ENCODE measurements around the gene RNU5B-1.

The RNU5B-1 gene

DNA sequence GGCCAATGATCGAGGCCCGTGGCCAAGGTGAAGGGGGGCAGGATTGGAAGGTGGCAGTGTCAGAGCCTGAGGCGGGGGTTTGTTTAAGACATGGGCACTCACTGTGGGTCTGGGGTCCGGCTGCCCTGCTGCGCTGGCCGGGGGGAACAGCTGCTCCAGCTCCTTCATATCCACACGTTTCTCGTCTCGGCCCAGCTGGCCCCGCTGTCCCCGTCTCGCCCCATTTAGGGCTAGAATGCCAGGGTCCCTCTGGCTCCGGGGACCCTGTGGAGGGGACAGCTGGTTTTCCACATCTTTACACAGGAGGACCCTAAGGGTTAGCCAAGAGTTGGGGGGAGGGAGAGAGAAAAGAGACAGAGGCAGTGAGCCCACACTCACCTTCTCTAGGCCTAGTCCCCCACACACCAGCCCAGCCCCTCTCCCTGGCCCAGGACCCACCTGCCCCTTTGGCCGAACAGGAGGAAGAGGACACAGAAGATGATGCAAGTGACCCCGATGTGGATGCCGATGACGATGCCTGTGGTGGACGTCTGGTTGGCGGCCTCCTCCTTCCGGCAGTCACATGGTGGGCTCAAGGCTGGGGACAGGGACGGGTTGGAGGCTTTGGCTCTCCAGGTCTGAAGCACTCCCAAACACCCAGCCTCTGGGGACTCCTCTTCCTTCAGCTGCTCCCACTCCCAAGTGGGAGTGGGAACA, 25.0 kb downstream of the RNU5B-1 start:
- DNase-seq, result no peak

DNA sequence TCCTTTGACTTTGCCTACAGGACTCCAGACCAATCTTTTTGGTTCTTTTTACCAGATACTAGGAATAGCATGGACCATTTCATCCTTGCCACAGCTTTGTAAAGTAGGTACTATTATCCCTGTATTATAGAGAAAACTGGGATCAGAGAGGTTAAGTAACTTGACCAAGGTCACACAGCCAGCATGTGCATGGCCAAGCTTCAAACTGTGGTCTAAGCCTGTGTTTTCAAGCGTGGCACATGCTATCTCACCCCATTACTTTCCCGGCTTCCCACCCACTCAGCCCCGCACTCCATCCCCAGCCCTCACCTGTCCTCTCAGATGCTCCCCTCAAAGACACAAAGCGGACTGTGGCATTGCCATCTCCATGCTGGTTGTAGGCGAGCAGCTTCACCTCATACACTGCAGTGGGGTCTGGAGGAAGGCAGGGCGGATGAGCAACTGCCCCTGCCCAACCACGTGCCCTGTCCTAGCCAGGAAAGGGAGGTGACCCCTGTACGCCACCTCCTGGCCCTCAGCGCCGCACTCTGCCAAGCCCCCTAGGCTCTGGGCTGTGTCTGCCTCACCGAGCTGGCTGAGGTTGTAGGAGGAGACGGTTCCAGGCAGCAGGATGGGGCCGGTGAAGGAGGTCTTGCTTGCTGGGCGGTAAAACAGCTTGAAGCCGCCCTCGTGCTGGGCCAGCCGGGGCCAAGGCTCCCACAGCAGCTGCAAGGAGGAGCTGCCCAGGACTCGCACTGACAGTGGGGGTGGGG, 25.7 kb downstream of the RNU5B-1 start:
- DNase-seq, result no peak

DNA sequence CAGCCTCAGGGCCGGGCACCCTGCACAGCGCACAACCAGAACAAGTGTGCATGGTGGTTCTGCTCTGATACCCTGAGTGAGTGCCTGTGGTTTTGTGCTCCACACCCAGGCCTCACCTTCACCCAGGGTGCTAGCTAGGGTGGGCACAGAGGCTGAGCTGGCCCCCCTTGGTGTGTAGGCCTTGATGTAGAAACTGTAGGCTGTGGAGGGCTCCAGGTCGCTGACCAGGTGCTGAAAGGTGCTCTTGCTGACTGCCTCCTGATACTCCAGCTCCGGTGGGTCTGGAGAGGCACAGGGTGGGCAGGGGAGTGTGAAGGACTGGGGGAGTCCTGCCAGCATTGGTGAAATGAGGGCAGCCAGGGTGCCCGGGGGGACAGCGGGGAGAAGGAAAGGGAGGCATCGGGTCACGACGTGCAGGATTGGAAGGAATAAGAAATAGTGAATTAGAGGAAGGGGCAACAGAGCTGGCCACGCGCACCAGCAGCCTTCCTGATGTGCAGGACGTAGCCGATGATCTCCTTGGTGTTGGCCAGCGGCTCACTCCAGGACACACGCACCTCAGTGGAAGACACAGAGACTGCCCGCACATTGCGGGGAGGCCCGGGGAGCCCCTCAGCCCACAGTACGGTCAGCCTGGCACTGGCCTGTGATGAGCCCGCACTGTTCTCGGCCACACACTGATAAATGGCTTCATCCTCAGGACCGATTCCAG, 26.6 kb downstream of the RNU5B-1 start:
- DNase-seq, result no peak

DNA sequence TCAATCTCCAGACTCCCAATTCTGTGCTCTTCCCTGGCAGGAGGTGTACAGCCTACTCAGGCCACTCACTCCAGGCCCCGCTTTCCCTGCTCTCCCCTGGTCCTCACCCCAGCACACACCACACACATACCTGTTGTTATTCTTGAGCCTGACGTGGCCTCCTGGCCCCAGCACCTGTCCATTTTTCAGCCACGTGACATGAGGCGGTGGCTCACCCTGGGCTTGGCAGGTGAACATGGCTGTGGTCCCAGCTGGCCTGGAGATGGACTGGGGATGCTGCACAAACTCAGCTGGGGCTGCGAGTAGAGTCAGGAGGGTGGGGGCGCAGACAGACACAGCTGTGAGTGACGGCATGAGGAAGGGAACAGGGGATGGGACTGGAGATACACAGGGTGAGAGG, 27.3 kb downstream of the RNU5B-1 start:
- no peak for DNase-seq

DNA sequence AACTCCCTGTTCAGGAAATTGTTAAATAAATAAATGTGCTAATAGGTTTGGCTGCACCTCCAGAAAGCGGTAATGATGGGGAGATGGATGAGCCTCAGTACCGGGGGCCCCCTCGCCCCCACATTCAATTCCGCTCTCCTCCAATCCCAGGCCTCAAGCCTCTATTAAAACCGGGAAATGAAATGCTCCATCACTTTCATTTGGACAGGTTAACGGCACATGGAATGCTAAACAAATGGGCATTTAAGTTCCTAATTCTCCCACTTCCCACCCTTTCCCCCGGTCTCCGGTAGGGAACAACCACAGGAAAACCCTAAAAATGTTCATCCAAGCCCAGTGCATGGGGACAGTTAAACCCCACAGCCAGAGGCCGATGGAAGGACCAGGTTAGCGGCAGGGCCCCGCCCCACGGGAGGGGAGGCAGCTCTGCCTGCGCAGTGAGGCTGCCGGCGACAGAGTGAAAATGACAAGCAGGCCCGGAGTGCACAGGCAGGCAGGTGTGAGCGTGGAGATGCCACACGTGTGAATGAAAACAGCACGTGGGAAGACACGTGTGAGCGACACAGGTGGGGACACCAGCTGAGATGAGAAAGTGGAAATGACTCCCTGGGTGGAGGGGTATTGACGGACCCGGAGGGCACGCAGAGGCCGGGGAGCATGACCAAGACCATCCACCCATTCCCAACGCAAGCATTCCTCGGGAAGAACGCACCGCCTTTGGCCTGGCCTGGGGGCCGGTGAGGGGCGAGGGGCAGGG, 28.1 kb downstream of the RNU5B-1 start:
- no peak for DNase-seq

DNA sequence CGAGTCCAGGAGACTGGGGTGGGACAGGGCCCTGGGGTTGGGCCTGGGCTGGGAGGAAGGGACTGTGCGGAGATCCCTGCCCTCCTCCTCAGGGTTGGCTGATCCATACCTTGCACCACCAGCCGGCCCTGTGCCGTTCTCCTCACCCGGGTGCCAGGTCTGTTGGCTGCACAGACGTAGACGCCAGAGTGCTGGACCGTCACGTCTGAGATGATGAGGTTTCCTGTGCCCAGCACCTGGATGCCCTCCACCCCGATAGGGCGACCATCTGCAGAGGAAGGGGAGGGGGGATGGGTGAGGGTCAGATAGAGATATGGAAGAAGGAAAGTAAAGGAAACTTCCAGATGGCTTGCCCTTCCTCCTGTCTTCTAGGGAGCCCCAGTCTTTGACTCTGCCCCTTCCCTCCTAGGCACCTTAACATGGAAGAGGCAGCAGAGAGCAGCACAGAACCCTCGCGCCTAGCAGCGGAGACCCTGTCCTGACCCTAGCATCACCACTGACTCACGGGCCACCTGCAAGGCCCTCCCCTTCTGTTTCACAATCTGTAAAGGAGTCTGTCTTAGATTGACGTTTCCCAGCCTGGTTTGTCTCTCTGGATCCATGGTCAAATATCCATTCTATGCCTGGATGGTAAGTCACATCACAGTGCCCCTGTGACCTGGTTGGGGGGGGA, 28.8 kb downstream of the RNU5B-1 start:
- no peak for DNase-seq

DNA sequence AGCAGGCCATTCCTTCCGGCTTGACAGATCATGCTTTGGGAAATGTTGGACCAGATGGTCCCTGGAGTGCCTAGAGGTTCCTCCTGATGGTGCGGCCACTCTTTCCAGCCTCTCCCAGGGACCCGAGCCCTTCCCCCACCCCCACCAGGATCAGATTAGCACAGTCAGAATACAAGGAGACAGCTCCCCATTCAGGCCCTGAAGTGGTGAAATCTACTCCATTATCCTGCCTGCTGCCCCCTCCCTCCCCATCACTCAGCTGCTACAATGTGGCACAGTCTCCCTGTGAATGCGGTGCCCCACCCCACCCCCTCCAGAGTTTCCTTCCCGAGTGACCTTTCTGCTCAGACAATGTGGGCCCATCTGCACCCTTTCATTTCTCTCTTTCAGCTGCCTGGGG, 29.4 kb downstream of the RNU5B-1 start:
- DNase-seq, result no peak

DNA sequence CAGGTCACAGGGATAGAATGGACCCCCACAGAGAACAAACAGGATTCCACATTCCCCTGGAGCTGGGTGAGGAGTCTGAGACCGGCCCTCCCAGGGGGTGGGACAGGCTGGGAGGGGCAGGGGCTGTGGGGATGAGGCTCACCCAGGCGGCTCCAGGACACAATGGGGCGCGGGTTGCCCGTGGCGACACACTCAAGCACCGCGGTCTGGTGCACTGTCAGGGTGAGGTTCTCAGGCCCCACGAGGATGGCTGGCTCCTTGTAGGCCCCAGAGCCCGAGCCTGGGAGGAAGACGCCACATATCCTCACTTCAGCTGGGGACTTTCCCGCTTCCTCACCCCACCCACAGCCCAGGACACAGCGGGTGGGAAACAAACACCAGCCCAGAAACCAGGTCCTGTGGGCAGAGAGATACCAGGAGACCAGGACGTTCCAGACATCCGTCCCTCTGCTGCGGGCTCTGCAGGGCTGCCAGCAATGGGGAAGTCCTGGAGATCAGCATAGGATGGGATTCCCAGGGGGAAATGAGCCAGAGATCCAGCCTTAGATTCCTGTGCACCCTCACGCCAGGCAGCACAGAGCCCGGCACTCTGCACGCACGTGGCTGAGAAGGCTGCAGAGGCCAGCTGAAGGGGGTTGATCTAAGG, 30.2 kb downstream of the RNU5B-1 start:
- DNase-seq, result no peak

DNA sequence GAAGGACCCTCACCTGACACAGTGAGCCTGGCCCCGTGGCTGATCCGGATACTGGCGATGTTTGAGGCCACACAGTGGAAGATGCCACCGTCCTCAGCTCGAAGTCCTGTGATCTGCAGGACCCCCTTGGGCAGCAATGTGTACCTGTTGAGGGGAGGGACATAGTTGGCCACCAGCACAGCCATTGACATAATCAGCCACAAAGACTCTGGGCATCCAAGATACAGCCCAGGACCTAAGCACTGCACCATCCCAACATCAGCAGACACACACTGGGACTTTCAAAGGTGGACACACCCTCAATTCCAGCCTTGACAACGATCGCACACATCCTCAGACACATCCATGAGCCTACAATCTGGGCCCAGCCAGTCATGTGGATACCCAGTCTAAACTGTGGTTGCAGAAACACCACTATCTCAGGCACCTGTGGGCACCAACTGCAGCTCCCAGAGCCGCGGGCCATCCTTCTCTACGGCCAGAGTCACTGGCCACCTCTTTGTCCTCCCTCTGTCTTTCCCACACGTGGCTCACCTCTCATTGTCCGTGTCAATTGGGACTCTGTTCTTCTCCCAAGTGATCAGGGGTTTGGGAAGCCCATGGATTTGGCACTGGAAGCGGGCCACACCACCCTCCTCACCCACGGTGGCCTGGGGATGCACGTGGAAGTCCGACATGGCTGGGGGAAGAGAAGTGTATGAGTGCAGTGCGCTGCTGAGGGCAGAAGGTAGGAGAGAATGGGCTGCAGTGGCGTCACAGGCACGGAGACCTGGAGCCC, 31.0 kb downstream of the RNU5B-1 start:
- DNase-seq, result no peak

DNA sequence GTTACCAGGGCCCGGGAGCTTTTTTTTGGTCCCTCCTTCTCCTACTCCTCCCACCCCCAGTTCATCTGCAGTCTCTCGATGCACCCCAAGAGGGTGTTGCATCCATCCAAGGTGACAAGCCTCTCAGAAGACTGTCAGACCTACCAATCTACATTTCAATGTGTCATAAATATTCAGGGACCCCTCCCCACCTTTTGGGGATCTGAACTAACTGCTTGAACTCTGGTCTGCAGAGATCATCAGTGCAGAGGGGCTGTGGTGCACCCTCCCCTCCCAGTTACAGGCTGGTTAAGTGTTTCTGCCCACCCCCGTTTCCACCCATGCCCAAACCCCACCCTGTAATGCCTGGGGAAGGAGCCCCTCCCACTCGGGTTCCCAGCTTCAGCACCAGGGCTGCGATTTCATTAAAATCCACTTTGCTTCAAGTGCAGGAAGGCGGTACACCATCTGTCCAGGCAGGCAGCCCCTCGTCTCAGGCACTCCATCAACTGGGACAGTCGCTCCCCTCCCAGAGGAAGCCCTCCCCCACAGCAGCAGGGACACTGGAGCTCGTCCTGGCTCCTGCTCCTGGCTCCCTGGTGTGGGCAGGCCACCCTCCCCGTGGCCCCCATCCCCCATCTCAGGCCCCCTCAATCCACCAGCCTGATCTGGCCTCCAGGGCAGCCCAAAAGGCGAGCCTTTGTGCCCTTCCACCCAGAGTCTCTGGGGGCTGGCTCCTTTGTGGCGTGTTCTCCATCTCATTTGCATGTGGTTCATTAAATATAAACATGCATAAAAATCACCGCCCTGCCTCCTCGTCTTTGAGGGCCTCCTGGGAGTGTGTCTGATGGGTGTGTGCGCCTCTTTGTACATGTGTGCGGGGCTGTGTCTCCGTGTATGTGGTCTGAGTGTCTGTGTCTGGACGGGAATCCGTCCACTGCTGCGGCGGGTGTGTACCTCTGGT, 32.3 kb downstream of the RNU5B-1 start:
- DNase-seq, result no peak

DNA sequence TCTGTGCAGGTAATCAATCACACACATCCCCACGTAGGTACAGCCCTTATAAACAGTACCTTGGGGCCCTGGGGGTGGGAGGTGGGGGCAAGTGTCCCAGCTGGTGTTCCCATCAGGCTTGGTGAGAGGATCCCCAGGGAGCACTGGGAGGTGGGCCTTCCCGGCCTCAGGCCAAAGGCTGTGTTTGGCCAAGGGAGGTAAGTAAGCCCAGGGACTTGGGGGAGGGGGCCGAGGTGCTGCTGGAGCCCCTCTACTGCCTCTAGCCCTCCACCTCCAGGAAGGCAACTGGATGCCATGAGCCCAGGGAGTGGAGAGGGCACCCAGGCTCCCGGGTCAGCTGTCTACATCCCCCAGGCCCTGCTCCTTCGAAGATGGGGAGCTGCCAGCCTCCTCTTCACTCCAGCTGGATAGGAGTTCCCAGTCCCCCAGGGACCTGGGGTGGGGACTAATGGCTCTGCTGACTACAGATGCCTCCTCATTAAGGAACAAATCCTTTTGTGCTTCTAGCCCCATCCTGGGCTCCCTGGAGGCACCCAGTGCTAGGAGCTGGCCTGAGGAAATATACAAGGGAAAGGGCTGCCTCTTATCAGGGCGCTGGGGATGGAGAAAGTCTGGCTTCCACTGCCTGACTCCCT, 33.1 kb downstream of the RNU5B-1 start:
- DNase-seq, result no peak

DNA sequence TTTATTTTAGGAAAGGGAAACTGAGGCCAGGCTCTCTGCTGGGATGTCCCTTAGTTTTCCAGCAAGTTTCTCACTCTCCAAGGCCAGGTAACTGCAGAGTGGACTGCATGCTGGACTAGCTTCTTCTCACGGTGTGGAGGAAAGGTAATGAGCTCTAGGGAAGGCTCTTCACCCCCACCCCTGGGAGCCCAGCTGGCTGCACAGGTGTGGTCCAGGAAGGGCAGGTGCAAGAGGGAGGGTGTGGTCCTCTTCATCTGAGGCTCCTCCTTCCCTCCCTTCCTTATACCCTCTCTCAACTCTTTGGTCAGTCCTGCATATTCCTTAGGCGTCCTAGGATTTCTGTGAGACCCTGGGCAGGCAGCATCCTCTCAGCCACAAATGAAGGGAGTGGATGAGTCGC, 33.9 kb downstream of the RNU5B-1 start:
- no peak for DNase-seq

DNA sequence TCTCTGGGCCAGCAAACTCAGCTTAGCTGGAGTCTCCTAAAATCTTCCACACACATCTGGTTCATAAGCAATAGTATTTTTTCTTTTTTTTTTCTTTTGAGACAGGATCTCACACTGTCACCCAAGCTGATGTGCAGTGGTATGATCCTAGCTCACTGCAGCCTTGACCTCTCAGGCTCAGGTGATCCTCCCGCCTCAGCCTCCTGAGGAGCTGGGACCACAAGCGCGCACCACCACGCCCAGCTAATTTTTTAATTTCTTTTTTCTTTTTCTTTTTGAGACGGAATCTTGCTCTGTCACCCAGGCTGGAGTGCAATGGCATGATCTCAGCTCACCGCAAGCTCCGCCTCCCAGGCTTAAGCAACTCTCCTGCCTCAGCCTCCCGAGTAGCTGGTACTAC, 34.3 kb downstream of the RNU5B-1 start:
- no peak for DNase-seq

DNA sequence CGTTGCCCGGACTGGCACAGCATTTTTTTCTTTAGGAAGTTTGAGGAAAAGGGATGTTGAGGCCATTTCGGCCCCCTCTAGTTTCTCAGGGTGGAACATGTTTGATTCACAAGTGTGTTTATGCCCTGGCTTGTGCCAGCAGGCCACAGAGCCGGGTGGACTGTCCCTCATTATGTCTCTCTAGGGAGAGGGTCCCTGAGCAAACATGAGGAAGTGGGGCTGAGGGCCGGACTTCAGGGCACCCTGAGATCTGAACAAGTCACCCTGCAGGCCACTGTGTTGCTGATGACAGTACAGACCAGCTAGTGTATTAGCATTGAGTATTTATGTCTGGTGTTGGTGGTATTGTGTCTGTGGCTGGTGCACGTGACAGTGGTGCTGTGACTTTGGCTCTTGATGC, 34.9 kb downstream of the RNU5B-1 start:
- no peak for DNase-seq

DNA sequence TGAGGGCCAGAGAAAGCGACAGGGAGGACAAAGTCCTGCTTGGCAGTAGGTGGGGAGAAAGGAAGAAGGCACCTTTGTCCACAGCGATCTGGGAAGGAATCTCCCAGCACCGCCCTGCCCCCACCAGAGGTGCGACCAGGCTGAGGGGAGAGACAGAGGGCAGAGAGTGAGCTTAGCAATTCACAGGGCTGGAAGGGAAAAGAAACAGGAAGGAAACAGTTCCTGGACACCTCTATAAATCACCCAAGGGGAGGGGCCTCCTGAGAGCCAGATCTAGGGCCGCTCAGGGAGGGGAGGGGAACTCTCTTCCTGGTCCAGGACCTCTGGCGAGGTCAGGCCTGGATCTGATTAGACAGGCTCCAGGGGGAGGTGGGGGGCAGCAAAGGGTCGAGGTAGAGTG, 35.4 kb downstream of the RNU5B-1 start:
- no peak for DNase-seq

DNA sequence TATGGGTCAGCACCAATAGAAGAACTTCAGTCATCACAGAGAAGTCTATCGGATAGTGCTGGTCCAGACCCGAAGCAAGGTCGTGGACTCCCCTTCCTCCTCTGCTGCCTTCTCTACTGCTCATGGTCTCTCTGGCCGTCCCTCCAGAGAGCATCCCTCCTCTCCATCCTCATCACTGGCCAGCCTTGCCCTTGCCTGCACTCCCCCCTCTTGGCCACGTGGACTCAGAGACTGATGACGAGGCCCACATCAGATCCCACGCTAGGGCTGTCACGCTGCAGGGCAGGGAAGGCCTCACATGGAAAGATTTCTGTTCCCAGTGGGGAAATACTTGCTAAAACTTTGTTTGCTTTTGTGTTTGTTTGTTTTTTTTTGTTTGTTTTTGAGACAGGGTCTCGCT, 38.0 kb downstream of the RNU5B-1 start:
- DNase-seq, result no peak

DNA sequence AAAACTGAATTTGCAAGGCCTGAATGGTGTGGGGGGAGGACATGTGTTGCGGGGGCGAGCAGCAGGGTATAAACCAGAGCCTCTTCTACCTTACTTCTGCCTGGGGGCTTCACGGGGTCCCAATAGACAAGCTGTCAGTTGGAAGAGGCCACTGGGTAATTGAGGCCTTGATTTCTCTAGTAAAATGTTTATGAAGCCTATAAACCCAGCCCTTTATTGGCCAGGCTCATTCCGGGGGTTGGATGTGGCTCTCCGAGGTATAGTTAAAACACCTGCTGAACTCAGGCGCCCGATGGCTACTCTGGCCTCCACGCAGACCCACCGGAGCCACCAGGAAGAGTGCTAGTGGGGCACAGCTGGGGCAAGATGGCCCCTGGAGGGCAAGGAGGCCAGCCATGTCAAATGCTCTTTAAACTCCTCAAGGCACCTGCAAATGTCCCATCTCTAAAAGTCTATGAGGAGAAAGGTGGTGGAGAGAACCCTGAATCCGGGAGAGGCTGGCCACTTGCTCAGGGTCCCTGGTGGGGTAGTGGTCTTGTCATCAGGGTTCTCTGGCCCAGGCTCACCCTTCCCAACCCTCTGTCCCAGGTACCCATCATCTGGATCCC, 39.0 kb downstream of the RNU5B-1 start:
- DNase-seq, result no peak

DNA sequence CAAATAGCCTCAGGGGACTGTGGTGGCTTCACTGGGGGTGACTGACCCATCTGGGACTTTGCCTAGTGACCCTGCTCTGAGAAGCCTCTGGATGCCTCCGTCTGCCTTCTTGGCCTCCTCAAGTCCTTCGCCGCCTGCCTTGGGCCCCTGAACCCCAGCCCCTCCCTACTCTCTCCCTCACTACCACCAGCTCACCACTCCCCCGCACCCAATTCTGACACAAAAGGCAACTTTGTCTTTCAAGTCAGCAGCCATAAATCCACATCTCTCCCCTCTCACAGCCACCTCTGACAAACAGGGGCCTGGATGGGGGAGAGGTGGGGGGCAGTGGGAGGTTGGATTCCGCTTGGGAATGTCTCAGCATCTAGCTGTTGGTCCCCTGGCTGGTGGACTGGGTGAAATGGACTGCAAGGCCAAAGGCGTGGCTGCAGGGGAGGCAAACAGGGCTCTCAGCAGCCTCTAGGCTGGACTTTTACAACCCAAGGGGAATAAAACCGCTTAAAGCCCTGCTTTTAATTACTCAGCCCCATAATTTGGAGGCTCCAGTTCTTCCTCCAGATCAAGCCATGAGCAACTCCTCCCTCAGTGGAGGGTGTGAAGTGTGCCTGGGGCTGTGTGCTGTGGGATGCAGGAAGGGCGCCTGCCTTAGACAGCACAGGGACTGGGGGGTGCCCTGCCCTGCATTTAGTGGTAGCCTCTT, 39.9 kb downstream of the RNU5B-1 start:
- no peak for DNase-seq

DNA sequence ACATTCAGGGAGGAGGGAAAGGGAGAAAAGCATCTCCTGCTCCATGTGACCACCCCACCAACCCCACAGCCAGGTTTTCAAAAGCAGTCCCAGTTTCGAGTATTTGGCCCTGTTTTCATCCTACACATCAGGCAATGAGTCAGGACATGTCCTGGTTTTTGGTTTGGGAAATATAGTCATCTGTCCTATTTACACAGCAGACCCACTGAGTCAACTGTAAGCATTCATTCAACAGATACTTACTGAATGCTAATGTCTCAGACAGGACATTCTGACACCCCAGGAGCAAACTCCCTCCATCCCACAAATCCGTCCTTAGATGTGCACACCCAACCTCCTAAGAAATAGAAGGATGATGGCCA, 40.4 kb downstream of the RNU5B-1 start:
- DNase-seq, result no peak

Measured in NCI-H226 (cell line).